ENCODE measurements around the gene ATP1A1.

The ATP1A1 gene

GRCh38 chr1:116330342-116330652 lies 42.7 kb upstream of the ATP1A1 start:
- Histone ChIP-seq H3K36me3 (ENCODE audit: control insufficient read depth in 2 of 2, insufficient read depth in 1 of 2, low read length in 2 of 2) (no peaks in the 10 kb centered on the region), H3K4me1 (ENCODE audit: control insufficient read depth, insufficient read depth, low read length) (peaks cover 13% of the 10 kb centered on the region), H3K9me3 (ENCODE audit: control insufficient read depth, insufficient read depth, low read depth, low read length) (no peaks in the 10 kb centered on the region), H3K27ac (ENCODE audit: extremely low read depth, low read depth, low read length) (peak overlapping the region; percentile 42), H3K4me3 (ENCODE audit: low read depth, low read length) (no peak overlapping the region)
- POLR2A ChIA-PET = no interaction called here
- TF ChIP-seq TRIM28 (IDR thresholded peaks at IDR 0.05; ENCODE audit: borderline replicate concordance, low read length) (0 out of 2 replicates have a peak, but pooled peaks have one; percentile 40), SP7 (tag by site-specific recombination; IDR thresholded peaks at IDR 0.05) (peak; percentile 35; the same call in 1 of the 2 replicates), ZNF335 (tag by site-specific recombination; conservative IDR thresholded peaks at IDR 0.05) (0 out of 2 replicates have a peak, but pooled peaks have one; percentile 16), OVOL3 (tag by site-specific recombination; IDR thresholded peaks at IDR 0.05) (no peak), ZNF398 (tag by site-specific recombination; IDR thresholded peaks at IDR 0.05) (0 out of 2 replicates have a peak, but pooled peaks have one; percentile 20), PRDM4 (tag by site-specific recombination; IDR thresholded peaks at IDR 0.05) (peak; percentile 55), ZBTB11 (tag by site-specific recombination; conservative IDR thresholded peaks at IDR 0.05; ENCODE audit: low read depth) (no peak), FEZF1 (tag by site-specific recombination; IDR thresholded peaks at IDR 0.05) (0 out of 2 replicates have a peak, but pooled peaks have one; percentile 46), PRDM10 (tag by site-specific recombination; IDR thresholded peaks at IDR 0.05) (peak; percentile 61), SCRT1 (tag by site-specific recombination; IDR thresholded peaks at IDR 0.05; ENCODE audit: borderline replicate concordance) (peak; percentile 53; the same call in 1 of the 2 replicates), ZNF843 (tag by site-specific recombination; IDR thresholded peaks at IDR 0.05) (peak; percentile 81), ZNF580 (tag by site-specific recombination; IDR thresholded peaks at IDR 0.05) (peak; percentile 21; the same call in 1 of the 2 replicates), ZNF426 (tag by site-specific recombination; IDR thresholded peaks at IDR 0.05) (no peak), ZNF433 (tag by site-specific recombination; IDR thresholded peaks at IDR 0.05; ENCODE audit: low read depth) (no peak), ZBTB8A (tag by site-specific recombination; IDR thresholded peaks at IDR 0.05) (0 out of 2 replicates have a peak, but pooled peaks have one; percentile 8), PRDM6 (tag by site-specific recombination; IDR thresholded peaks at IDR 0.05) (no peak)
- CTCF ChIA-PET = no interaction called here
